ENCODE data around the gene SORCS2.

Gene SORCS2

DNA sequence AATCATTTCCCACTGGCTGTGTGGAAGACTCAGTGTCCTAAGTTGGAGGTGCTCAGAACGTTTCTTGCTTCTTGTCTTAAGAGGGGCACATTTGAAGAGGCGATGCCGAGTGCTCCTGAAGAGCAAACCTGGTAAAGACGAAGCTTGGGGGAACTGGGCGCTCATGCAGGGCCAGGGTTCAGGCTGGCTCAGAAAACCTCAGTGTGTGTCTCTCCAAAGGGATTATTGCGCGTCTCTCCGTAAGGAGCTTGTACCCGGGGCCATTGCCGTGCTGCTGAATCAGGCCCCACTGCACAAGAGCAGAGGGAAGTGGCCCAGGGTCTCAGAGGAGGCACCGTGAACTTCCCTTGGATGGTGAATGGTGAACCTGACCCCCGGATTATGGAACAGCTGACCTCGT is 198.0 kb downstream of the SORCS2 start:
- TF ChIP-seq, protein P1, sequence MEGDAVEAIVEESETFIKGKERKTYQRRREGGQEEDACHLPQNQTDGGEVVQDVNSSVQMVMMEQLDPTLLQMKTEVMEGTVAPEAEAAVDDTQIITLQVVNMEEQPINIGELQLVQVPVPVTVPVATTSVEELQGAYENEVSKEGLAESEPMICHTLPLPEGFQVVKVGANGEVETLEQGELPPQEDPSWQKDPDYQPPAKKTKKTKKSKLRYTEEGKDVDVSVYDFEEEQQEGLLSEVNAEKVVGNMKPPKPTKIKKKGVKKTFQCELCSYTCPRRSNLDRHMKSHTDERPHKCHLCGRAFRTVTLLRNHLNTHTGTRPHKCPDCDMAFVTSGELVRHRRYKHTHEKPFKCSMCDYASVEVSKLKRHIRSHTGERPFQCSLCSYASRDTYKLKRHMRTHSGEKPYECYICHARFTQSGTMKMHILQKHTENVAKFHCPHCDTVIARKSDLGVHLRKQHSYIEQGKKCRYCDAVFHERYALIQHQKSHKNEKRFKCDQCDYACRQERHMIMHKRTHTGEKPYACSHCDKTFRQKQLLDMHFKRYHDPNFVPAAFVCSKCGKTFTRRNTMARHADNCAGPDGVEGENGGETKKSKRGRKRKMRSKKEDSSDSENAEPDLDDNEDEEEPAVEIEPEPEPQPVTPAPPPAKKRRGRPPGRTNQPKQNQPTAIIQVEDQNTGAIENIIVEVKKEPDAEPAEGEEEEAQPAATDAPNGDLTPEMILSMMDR (conservative IDR thresholded peaks at IDR 0.05), result no peak
- H3K27ac ChIP-seq, result no peak overlapping the region

- no peak overlapping the region for H3K27ac ChIP-seq
These were observed 198.7 kb downstream of the SORCS2 start for GRCh38 chr4:7390906-7391636.

DNA sequence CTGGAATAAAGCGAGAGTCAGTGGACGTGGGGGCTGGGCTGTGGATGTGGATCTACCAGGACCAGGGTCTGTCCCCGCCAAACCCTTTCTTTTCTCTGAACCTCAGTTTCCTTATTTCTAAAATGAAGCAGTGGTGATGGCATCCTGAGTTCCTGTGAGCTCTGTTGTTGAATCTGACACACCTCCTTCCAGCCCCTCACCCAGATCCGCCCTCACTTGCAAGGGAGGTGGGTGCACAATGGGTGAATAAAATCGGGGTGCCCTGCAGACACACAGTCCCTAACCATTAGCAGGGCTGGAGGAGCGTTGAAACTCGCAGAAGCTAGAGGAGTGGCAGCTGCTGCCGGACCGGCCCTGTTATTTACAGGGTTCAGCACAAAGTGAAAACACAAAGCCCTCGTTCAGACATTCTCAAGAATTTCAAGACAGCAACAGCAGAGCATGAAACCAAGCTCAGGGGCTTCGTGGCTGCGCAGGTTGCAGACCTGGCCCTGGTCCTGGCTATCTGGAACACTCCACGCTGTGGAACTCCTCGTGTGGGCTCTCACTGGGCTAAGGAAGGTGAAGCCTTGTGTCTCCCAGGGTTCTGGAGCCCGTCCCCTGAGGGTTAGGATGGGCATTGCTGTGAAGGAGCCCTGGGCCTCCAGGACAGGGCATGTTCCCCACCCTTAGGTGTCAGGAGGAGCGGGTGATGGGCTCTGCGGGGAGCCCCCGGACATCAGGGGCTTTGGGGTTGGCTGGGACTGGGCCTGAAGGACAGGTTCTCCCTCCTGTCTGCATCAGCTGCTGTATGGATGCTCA is 199.5 kb downstream of the SORCS2 start:
- TF ChIP-seq, protein P1 (conservative IDR thresholded peaks at IDR 0.05), result no peak
- no peak overlapping the region for H3K27ac ChIP-seq

More at GRCh38 chr4:7390906-7391636, 198.7 kb downstream of the SORCS2 start:
- TF ChIP-seq, protein P1 (conservative IDR thresholded peaks at IDR 0.05), result no peak

DNA sequence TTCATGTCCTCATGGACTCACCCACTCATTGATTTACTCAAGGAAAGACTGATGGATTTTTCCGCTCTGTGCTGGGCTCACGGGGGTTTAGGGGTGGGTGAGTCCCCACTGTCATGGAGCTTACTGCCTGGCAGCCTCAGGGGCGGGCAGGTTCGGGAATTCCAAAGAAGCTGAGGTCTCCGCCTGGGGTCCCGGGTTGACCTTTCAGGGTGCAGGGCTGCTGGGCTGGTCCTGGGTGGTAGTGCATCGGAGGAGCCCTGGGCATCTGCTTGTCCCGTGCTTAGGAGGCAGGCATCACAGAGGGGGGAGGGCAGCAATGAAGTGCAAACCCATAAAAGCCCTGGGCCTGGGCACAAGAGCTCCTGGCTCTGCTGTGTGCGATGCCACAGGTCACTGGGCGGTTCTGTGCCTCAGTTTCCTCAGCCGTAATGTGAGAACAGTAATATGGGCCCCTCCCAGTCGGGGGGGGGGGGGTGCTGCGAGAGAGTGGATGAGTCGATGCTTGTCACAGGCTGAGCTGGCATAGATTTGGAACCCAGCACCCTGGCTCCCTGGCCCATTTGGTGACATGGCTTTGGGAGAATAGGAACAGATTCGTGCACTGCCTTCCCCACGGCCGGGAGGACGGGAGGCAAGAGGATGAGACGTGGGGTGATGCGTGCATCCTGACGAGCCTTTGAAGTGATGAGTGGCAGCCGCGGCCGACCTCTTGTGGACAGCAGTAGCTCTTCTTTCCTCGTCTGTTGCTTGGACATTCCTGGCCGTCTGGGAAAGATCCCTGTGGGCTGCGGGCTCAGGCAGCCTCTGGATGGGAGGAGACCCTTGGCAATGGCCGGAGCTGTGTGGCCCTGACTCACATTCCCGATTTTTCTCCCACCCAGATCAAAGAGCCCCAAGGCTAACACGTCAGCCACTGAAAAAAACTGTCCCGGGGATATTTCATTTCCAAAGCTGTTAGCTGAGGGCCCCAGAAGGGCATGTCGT is 200.4 kb downstream of the SORCS2 start:
- no peak overlapping the region for H3K27ac ChIP-seq
- TF ChIP-seq, protein P1 (conservative IDR thresholded peaks at IDR 0.05), result no peak

DNA sequence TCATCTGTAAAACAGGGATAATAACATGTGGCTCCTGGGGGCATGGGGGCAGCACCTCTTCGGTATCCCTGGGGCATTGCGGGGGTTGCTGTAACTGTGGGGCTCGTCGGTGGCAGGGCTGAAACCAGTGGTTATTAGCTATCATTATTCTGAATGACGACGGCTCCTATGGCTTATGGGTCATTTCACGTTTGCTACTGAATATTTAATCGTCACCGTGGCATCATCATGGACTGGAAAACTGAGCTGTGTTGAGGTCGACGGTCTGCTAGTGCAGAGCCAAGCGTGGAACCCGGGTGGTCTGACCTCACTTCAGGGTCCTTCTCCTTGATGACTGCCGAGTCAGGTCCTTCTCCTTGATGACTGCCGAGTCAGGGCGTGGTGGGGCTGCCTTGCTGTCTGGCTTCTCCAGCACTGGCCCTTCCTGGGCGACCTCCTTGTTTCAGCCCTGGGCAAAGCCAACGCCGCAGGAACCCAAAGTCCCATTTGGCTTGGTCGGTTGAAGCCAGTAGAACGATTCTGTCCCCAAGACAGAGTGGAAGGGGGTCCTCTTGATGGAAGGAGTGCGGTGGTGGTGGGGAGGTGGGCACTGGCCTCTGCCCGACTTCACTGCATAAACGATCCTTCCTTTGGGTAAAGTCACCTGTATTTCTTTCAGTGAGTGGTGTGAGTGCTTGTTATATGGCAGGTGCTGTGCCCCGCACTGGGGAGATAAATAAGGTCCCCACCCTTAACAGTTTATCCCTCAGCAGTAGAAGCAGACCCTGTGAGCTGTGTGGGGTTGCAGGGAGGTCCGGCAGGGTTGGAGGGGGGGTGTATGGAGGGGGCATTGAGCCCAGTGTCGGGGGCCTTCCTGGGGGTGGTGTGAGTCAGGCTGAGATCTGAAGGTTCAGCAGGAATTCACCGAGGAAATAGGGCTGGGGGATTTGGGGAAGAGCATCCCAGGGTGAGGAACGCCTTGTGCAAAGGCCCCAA is 201.6 kb downstream of the SORCS2 start:
- TF ChIP-seq, protein P1 (conservative IDR thresholded peaks at IDR 0.05), result no peak
- no peak overlapping the region for H3K27ac ChIP-seq

GRCh38 chr4:7394681-7395451 is 202.5 kb downstream of the SORCS2 start:
- TF ChIP-seq, protein P1 (conservative IDR thresholded peaks at IDR 0.05), result no peak
- H3K27ac ChIP-seq, result no peak overlapping the region
